Dendritic cell treated with granulocyte-macrophage colony-stimulating factor and Interleukin-4, amounts not matched to agents 40 ng/mL and 50 ng/mL, for 4 days (primary cell): ENCODE data around the gene HNRNPCL4.
"Not testable (repeated sequence)": the region's sequence is repeated elsewhere in the genome, so short reads cannot be mapped to it uniquely, and the experiment has no call there.

ENCODE experiments used
- H3K27ac Mint-ChIP-seq: one replicate; pipeline ENCODE4 v1.8.0; 2022; ENCODE audit warnings: mild to moderate bottlenecking, mixed read lengths
- H3K27me3 Mint-ChIP-seq: one replicate; pipeline ENCODE4 v1.8.0; 2022; ENCODE audit warnings: mild to moderate bottlenecking, mixed read lengths
- H3K36me3 Mint-ChIP-seq: one replicate; pipeline ENCODE4 v1.8.0; 2022; ENCODE audit warnings: low read depth, mixed read lengths
- H3K4me1 Mint-ChIP-seq: one replicate; pipeline ENCODE4 v1.8.0; 2022; ENCODE audit warnings: low read depth, mixed read lengths
- H3K4me3 Mint-ChIP-seq: one replicate; pipeline ENCODE4 v1.8.0; 2022; ENCODE audit warnings: mild to moderate bottlenecking, moderate library complexity, mixed read lengths
- H3K9me3 Mint-ChIP-seq: one replicate; pipeline ENCODE4 v1.8.0; 2022; ENCODE audit warnings: mixed read lengths
- intact Hi-C: fragments of 100-400 bp; cut with micrococcal nuclease; formaldehyde crosslinking; loops from one replicate; pipeline ENCODE4 v1.15.0; 2022

The HNRNPCL4 gene

GRCh38 chr1:13165531-13165930, at the start of gene HNRNPCL4:
TSS of gene HNRNPCL4 (minus strand) at chr1:13165631. CDS start at chr1:13165467, 164 bp downstream.
- H3K9me3 Mint-ChIP-seq, H3K36me3 Mint-ChIP-seq, intact Hi-C loops, H3K27ac Mint-ChIP-seq, H3K4me1 Mint-ChIP-seq, H3K4me3 Mint-ChIP-seq, H3K27me3 Mint-ChIP-seq: not testable (repeated sequence)

DNA sequence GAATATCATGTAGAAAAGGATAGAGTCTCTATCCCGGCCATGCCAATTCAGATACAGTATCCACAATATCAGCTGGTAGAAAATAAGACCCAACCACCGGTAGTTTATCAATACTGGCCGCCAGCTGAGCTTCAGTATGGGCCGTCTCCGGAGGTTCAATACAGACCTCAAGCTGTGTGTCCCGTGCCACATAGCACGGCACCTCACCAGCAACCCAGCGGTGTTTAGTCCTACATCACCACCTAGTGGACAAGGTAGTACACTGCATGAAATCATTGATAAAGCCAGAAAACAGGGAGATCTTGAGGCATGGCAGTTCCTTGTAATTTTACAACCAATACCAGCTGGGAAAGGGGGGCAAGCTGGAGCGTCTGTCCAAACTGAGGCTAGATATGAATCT, 43.3 kb upstream of the HNRNPCL4 start:
- H3K27me3 Mint-ChIP-seq, H3K27ac Mint-ChIP-seq, H3K36me3 Mint-ChIP-seq, H3K4me3 Mint-ChIP-seq, H3K9me3 Mint-ChIP-seq, intact Hi-C loops, H3K4me1 Mint-ChIP-seq: not testable (repeated sequence)

GRCh38 chr1:13201309-13201708, 35.9 kb upstream of the HNRNPCL4 start, which contains the start of gene PRAMEF13:
TSS of gene PRAMEF13 (minus strand) at chr1:13201409. CDS start at chr1:13199589, 1,820 bp downstream.
- H3K36me3 Mint-ChIP-seq, intact Hi-C loops, H3K4me3 Mint-ChIP-seq, H3K9me3 Mint-ChIP-seq, H3K27ac Mint-ChIP-seq, H3K27me3 Mint-ChIP-seq, H3K4me1 Mint-ChIP-seq: not testable (repeated sequence)

GRCh38 chr1:13171548-13171947, 6.1 kb upstream of the HNRNPCL4 start, which contains the start of gene PRAMEF9:
TSS of gene PRAMEF9 (plus strand) at chr1:13171848. CDS start at chr1:13175281, 3,433 bp downstream.
- H3K9me3 Mint-ChIP-seq, intact Hi-C loops, H3K27ac Mint-ChIP-seq, H3K4me3 Mint-ChIP-seq, H3K4me1 Mint-ChIP-seq, H3K36me3 Mint-ChIP-seq, H3K27me3 Mint-ChIP-seq: not testable (repeated sequence)

GRCh38 chr1:13155909-13156308, 9.5 kb downstream of the HNRNPCL4 start, which contains the start of gene PRAMEF26:
TSS of gene PRAMEF26 (minus strand) at chr1:13156009. CDS start at chr1:13153095, 2,914 bp downstream.
- H3K27me3 Mint-ChIP-seq, H3K36me3 Mint-ChIP-seq, H3K4me1 Mint-ChIP-seq, intact Hi-C loops, H3K9me3 Mint-ChIP-seq, H3K27ac Mint-ChIP-seq, H3K4me3 Mint-ChIP-seq: not testable (repeated sequence)

GRCh38 chr1:13116754-13117153, 48.7 kb downstream of the HNRNPCL4 start, which contains the start of gene HNRNPCL2:
TSS of gene HNRNPCL2 (minus strand) at chr1:13116854. CDS start at chr1:13116400, 454 bp downstream.
- H3K4me3 Mint-ChIP-seq, intact Hi-C loops, H3K4me1 Mint-ChIP-seq, H3K27me3 Mint-ChIP-seq, H3K36me3 Mint-ChIP-seq, H3K9me3 Mint-ChIP-seq, H3K27ac Mint-ChIP-seq: not testable (repeated sequence)
